Mesodermal cell (in vitro differentiated cells): Measurements from ENCODE around the gene MPHOSPH9. TPM values are rescaled to one million over a fixed set of nuclear protein-coding genes. Genes with fewer than 3 reads are reported as not detected.

Experiments
- H3K27ac ChIP-seq: 2 replicates; pipeline ENCODE4 v1.7.0; 2013; ENCODE audit warnings: mild to moderate bottlenecking, low read depth, low read length, moderate library complexity; ENCODE audit not compliant: severe bottlenecking
- H3K36me3 ChIP-seq: 2 replicates; pipeline ENCODE4 v1.7.1; 2013; ENCODE audit warnings: mild to moderate bottlenecking, low read length, moderate library complexity; ENCODE audit not compliant: control insufficient read depth, insufficient read depth
- H3K4me1 ChIP-seq: one replicate; pipeline ENCODE4 v1.7.1; 2013; ENCODE audit warnings: mild to moderate bottlenecking, low read length; ENCODE audit not compliant: insufficient read depth, control insufficient read depth, poor library complexity, severe bottlenecking
- H3K4me3 ChIP-seq: 2 replicates; pipeline ENCODE4 v1.7.0; 2013; ENCODE audit warnings: low read length, control low read depth, mild to moderate bottlenecking; ENCODE audit not compliant: insufficient read depth, poor library complexity, severe bottlenecking; ENCODE audit errors: extremely low read depth
- H3K9me3 ChIP-seq: 2 replicates; pipeline ENCODE4 v1.7.1; 2013; ENCODE audit warnings: mild to moderate bottlenecking, low read length, moderate library complexity; ENCODE audit not compliant: control insufficient read depth
- WGBS, 2 experiments: methylation state at CpG; one replicate each; pipeline ENCODE4 v1.1.5; 2013; ENCODE audit warnings: missing lambda C conversion rate in 2 of 2; ENCODE audit not compliant: insufficient coverage in 2 of 2; 5-methylcytosine and 5-hydroxymethylcytosine counted together
- polyA plus RNA-seq, 2 experiments: library from polyadenylated mRNA; stranded (reverse); fragments of 50-300 nt; gene quantifications; one replicate each; pipeline ENCODE4 v1.2.3, GENCODE V29; 2013

The MPHOSPH9 gene
- polyA plus RNA-seq (2013, experiment 1 of 2) = 38.3 TPM
- 44.8 TPM for polyA plus RNA-seq (2013, experiment 2 of 2)

- Histone ChIP-seq H3K4me3 (peak within 1 kb of the TSS; percentile 84), H3K27ac (peak within 1 kb of the TSS; percentile 84), H3K4me1 (peaks cover 4% of the 10 kb centered on the region), H3K36me3 (peaks cover 17% of the 10 kb centered on the region), H3K9me3 (no peaks in the 10 kb centered on the region)
- WGBS, 2 experiments = 0% methylated on average over 38 to 54 of the region's 66 CpGs
These were observed at the start of gene MPHOSPH9, which contains the start of gene MTRFR for GRCh38 chr12:123232807-123233504. Gene MPHOSPH9, minus strand, starts transcription at chr12:123233141. Its CDS starts 2,777 bp downstream, at chr12:123230364. Gene MTRFR, plus strand, starts transcription at chr12:123233436. Its CDS starts 20,239 bp downstream, at chr12:123253675.

- Histone ChIP-seq H3K36me3 (no peaks in the 10 kb centered on the region), H3K4me1 (no peaks in the 10 kb centered on the region), H3K9me3 (no peaks in the 10 kb centered on the region), H3K27ac (no peak overlapping the region), H3K4me3 (no peak overlapping the region)
- 88 to 90% methylated on average over 5 to 10 of the region's 10 CpGs for WGBS, 2 experiments
These were observed 49.2 kb upstream of the MPHOSPH9 start for GRCh38 chr12:123282111-123282510.

GRCh38 chr12:123280971-123281370, 48.0 kb upstream of the MPHOSPH9 start:
- Histone ChIP-seq H3K27ac (no peak overlapping the region), H3K4me1 (no peaks in the 10 kb centered on the region), H3K9me3 (no peaks in the 10 kb centered on the region), H3K4me3 (no peak overlapping the region), H3K36me3 (no peaks in the 10 kb centered on the region)
- 100% methylated on average over 1 of the region's 2 CpGs; no CpG with 5 or more reads in 1 of the 2 experiments for WGBS, 2 experiments

- Histone ChIP-seq H3K27ac (no peak overlapping the region), H3K36me3 (no peaks in the 10 kb centered on the region), H3K4me1 (no peaks in the 10 kb centered on the region), H3K9me3 (no peaks in the 10 kb centered on the region), H3K4me3 (no peak overlapping the region)
- whole genome bisulfite sequencing, 2 experiments = 100% methylated on average over 2 of the region's 2 CpGs; no CpG with 5 or more reads in 1 of the 2 experiments
These were observed 45.2 kb upstream of the MPHOSPH9 start for GRCh38 chr12:123278101-123278627.

GRCh38 chr12:123273166-123273565, 40.2 kb upstream of the MPHOSPH9 start:
- H3K4me3 ChIP-seq = no peak overlapping the region
- WGBS, 2 experiments = 85 to 88% methylated on average over 9 to 14 of the region's 15 CpGs

GRCh38 chr12:123271001-123271668, 38.2 kb upstream of the MPHOSPH9 start:
- no peaks in the 10 kb centered on the region for H3K9me3 ChIP-seq

More at GRCh38 chr12:123273166-123273565, 40.2 kb upstream of the MPHOSPH9 start:
- H3K27ac ChIP-seq = no peak overlapping the region
- peaks cover 17% of the 10 kb centered on the region for H3K4me1 ChIP-seq
- H3K9me3 ChIP-seq = no peaks in the 10 kb centered on the region
- peaks cover 9% of the 10 kb centered on the region for H3K36me3 ChIP-seq

GRCh38 chr12:123270214-123271000, 37.5 kb upstream of the MPHOSPH9 start:
- Histone ChIP-seq H3K27ac (peak overlapping the region; percentile 96), H3K9me3 (no peaks in the 10 kb centered on the region), H3K4me1 (peaks cover 17% of the 10 kb centered on the region), H3K4me3 (peak overlapping the region; percentile 90), H3K36me3 (peaks cover 36% of the 10 kb centered on the region)
- 0 to 1% methylated on average over 39 to 43 of the region's 51 CpGs for WGBS, 2 experiments

More at GRCh38 chr12:123271001-123271668, 38.2 kb upstream of the MPHOSPH9 start:
- 0% methylated on average over 44 to 82 of the region's 108 CpGs for WGBS, 2 experiments
- peak overlapping the region; percentile 96 for H3K27ac ChIP-seq
- peak overlapping the region; percentile 90 for H3K4me3 ChIP-seq
- H3K36me3 ChIP-seq = peaks cover 29% of the 10 kb centered on the region
- peaks cover 17% of the 10 kb centered on the region for H3K4me1 ChIP-seq

- H3K9me3 ChIP-seq = no peaks in the 10 kb centered on the region
- peaks cover 17% of the 10 kb centered on the region for H3K4me1 ChIP-seq
- 0 to 3% methylated on average over 3 to 4 of the region's 7 CpGs for WGBS, 2 experiments
- H3K36me3 ChIP-seq = peaks cover 41% of the 10 kb centered on the region
- H3K4me3 ChIP-seq = peak overlapping the region; percentile 90
- peak overlapping the region; percentile 96 for H3K27ac ChIP-seq
These were observed 36.9 kb upstream of the MPHOSPH9 start for GRCh38 chr12:123269896-123270213.

GRCh38 chr12:123269395-123269892, 36.5 kb upstream of the MPHOSPH9 start:
- peak overlapping the region; percentile 90 for H3K4me3 ChIP-seq
- WGBS, 2 experiments = 14 to 15% methylated on average over 18 to 19 of the region's 32 CpGs
- H3K4me1 ChIP-seq = peaks cover 17% of the 10 kb centered on the region
- peak overlapping the region; percentile 96 for H3K27ac ChIP-seq
- H3K36me3 ChIP-seq = peaks cover 45% of the 10 kb centered on the region
- H3K9me3 ChIP-seq = no peaks in the 10 kb centered on the region

- 87 to 96% methylated on average over 12 to 13 of the region's 13 CpGs for WGBS, 2 experiments
- peak overlapping the region; percentile 90 for H3K4me3 ChIP-seq
- peaks cover 51% of the 10 kb centered on the region for H3K36me3 ChIP-seq
- H3K9me3 ChIP-seq = no peaks in the 10 kb centered on the region
- H3K27ac ChIP-seq = peak overlapping the region; percentile 96
- H3K4me1 ChIP-seq = peaks cover 17% of the 10 kb centered on the region
These were observed 35.9 kb upstream of the MPHOSPH9 start for GRCh38 chr12:123268850-123269249.
